ENCODE measurements around the gene ACTN3.
"Not testable (repeated sequence)": the region's sequence is repeated elsewhere in the genome, so short reads cannot be mapped to it uniquely, and the experiment has no call there.

Gene ACTN3

DNA sequence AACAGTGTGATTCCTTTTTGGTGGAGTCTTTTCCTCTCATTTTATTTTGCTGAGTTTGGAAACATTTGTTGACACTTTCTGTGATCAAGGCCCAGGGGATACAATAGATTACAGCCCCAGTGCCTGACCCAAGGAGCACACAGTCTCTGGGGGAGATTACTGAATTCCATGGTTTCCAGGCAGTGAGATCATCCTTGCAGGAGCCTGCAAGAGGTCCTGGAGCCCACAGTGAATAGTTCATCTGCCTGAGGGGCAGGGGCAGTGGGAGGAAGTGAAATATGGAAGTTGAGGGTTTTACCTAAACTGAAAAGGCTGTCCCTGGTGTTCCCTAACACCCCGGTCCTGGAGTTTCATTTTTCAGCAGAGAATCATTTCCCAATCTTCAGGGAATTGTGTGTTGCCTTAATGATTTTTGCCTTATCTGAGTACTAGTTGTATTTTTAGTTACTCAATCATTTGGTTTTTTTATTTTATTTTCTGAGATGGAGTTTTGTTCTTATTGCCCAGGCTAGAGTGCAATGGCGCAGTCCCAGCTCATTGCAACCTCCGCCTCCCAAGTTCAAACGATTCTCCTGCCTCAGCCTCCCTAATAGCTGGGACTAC is 54.0 kb downstream of the ACTN3 start:
- DNase-seq (ENCODE audit: low spot score): no peak

DNA sequence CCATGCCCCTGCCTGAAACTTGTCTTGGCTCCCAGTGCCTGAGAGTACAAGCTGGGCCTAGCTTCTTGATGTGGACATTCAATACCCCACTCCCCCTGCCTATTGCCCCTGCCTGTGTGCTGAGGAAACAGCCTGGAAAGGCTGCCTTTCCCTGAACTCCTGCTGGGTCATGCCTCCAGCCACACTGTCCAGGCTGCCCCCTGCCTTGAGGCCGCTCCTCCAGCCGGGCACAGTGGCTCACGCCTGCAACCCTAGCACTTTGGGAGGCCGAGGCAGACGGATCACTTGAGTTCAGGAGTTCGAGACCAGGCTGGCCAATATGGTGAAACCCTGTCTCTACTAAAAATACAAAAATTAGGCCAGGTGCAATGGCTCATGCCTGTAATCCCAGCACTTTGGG is 56.4 kb downstream of the ACTN3 start:
- no peak for DNase-seq (ENCODE audit: low spot score)

DNA sequence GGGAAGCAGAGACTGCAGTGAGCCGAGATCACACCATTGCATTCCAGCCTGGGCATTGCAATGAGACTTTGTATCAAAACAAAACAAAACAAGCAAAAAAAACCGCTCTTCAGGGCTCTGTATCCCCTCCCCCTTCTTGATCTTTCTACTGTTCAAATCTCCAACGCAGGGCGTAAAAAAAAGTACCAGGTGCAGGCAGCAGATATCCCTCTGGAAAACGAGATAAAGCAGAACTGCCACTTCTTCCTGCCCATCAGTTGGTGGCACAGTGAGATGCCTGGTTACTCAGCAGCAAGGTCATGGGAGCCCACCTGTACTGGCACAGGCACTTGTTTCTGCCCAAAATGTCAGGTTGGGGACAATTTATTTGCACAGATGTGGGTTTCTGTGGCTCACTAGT is 57.5 kb downstream of the ACTN3 start:
- no peak for DNase-seq (ENCODE audit: low spot score)

DNA sequence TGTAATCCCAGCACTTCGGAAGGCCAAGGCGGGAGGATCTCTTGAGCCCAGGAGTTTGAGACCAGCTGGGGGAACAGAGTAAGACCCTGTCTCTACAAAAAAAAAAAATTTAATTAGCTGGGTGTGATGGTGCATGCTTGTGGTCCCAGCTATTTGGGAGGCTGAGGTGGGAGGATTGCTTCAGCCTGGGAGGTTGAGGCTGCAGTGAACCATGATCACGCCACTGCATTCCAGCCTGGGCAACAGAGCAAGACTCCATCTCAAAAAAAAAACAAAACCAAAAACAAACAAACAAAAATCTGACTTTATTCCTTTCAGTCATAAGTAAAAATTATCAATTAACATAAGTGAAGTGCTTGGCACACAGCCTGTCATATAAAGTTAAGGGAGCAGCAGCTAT is 59.9 kb downstream of the ACTN3 start:
- DNase-seq (ENCODE audit: low spot score): not testable (repeated sequence)

DNA sequence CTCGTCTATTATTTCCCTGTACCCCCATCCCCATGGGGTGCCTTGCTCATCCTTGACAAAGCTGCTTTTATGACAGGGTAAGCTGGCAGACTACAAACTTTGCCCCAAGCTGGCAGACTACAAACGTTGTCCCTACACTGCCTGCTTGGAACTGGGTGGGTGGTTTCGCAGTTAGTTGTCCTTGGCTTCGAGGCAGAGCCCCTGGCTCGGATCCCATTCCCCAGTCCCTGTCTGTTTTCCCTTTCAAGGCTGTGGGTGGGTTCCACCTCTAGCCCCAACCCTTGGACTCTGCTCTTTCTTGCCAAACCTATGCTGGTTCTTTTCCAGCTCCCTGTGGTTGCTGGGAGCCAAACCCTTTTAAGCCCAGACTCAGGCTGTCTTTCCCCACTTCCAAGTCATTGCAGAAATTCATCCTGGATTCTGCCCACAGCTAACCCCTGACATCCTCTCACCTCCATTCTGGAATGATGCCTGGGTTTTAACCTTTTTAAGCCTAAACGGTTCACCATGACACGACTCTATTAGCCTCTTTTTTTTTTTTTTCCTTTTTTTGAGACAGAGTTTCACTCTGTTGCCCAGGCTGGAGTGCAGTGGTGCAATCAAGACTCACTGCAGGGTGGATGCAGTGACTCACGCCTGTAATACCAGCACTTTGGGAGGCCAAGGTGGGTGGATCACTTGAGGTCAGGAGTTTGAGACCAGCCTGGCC is 60.6 kb downstream of the ACTN3 start:
- peak; percentile 62 for DNase-seq (ENCODE audit: low spot score)

DNA sequence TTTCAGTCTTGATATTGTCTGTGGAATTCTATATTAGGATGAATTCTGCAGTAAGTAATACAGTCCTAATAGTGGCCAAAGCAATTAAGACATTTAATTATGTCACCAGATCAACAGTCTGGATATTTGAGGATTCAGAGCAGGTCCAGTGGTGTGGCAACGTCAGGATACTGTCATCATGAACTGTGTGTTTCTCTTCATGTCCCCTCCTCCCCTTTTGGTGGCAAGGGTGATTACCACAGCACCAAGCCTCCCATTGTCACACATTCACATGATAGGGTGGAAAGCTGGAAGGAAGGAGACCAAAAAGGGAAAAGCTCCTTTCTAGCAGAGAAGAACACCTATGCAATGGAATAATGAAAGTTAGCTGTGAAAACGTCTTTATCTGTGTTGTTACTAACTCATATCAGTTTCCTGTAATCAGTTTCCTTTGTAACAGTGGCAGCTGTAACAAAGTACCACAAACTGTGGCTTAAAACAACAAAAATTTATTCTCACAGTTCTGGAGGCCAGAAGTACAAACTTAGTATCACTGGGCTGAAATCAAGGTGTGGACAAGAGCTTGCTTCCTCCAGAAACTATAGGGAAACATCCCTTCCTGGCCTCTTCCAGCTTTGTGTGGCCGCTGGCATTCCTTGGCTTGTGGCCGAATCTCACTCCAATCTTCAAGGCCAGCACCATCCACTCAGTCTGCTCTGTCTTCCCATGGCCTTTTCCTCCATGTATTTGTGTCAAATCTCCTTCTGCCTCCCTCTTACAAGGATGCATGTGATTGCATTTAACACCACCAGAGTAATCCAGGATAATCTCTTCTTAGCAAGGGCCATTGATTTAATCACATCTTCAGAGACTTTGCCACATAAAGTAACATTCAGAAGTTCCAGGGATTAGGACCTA is 63.3 kb downstream of the ACTN3 start:
- no peak for DNase-seq (ENCODE audit: low spot score)

DNA sequence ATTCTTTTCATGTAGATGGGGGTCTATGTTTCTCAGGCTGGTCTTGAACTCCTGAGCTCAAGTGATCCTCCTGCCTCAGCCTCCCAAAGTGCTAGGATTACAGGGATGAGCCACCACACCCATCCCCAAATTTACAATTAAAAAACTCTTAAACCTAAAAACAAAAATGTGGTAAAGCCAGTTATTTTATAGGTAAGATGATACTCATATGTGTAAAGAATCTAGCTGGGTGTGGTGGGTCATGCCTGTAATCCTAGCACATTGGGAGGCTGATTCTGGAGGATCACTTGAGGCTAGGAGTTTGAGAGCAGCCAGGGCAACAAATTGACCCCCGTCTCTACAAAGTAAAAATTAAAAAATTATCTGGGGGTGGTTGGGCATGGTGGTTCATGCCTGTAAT is 65.8 kb downstream of the ACTN3 start:
- DNase-seq (ENCODE audit: low spot score): no peak

All from AG08396 (cell line).